Myocyte (in vitro differentiated cells): Measurements from ENCODE around the gene THEM4. TPM values are rescaled to one million over a fixed set of nuclear protein-coding genes. Genes with fewer than 3 reads are reported as not detected.

Experiments
- DNase-seq: peaks from one replicate; pipeline ENCODE4 v3.0.0-alpha.2; 2012; ENCODE audit warnings: low read depth
- total RNA-seq: library from RNA; depleted of rRNA; stranded (reverse); fragments of >200 nt; gene quantifications from 2 replicates; pipeline ENCODE4 v1.2.3, GENCODE V29; 2014

The THEM4 gene
- total RNA-seq, 1 donor from 2014 or later: 12.2 TPM

GRCh38 chr1:151839082-151839412 lies 70.3 kb downstream of the THEM4 start:
- DNase-seq: no peak

- peak; percentile 57 for DNase-seq
Observed at GRCh38 chr1:151838222-151839081, 70.9 kb downstream of the THEM4 start.

- no peak for DNase-seq
Observed at GRCh38 chr1:151837884-151838221, 71.5 kb downstream of the THEM4 start.

GRCh38 chr1:151837197-151837596 lies 72.1 kb downstream of the THEM4 start:
- DNase-seq: no peak

- DNase-seq: no peak
Observed at GRCh38 chr1:151835596-151835995, 73.7 kb downstream of the THEM4 start.

- no peak for DNase-seq
Observed at GRCh38 chr1:151834239-151834638, 75.1 kb downstream of the THEM4 start.

- DNase-seq: no peak
Observed at GRCh38 chr1:151833172-151833900, 76.0 kb downstream of the THEM4 start.

- peak; percentile 88 for DNase-seq
Observed at GRCh38 chr1:151832318-151832980, 76.9 kb downstream of the THEM4 start.

- DNase-seq: no peak
Observed at GRCh38 chr1:151831605-151832004, 77.7 kb downstream of the THEM4 start, which contains the start of gene RORC. Gene RORC, minus strand, starts transcription at chr1:151831802. Its CDS starts 38 bp downstream, at chr1:151831764.

- no peak for DNase-seq
Observed at GRCh38 chr1:151831256-151831591, 78.1 kb downstream of the THEM4 start.

GRCh38 chr1:151830055-151830454 lies 79.3 kb downstream of the THEM4 start:
- no peak for DNase-seq

GRCh38 chr1:151829352-151830046 lies 79.8 kb downstream of the THEM4 start:
- DNase-seq: no peak

GRCh38 chr1:151828921-151829320 lies 80.4 kb downstream of the THEM4 start:
- DNase-seq: peak; percentile 32

GRCh38 chr1:151827853-151828252 lies 81.5 kb downstream of the THEM4 start:
- no peak for DNase-seq

GRCh38 chr1:151825751-151826660 lies 83.3 kb downstream of the THEM4 start:
- no peak for DNase-seq

- peak; percentile 38 for DNase-seq
Observed at GRCh38 chr1:151825204-151825603, 84.1 kb downstream of the THEM4 start.
